Measurements from ENCODE around the gene RNF25.
A peak's percentile ranks its signal among the peaks of the same experiment; 100 is the strongest.

RNF25 gene

GRCh38 chr2:218671097-218671653 lies 627 bp downstream of the RNF25 start:
- no peak for DNase-seq

GRCh38 chr2:218664653-218665052 lies 7.1 kb downstream of the RNF25 start:
- DNase-seq, result no peak

GRCh38 chr2:218663901-218664300 lies 7.9 kb downstream of the RNF25 start:
- DNase-seq, result no peak

GRCh38 chr2:218662827-218663226 lies 9.0 kb downstream of the RNF25 start:
- DNase-seq, result no peak

- no peak for DNase-seq
Observed at GRCh38 chr2:218662377-218662776, 9.4 kb downstream of the RNF25 start.

DNA sequence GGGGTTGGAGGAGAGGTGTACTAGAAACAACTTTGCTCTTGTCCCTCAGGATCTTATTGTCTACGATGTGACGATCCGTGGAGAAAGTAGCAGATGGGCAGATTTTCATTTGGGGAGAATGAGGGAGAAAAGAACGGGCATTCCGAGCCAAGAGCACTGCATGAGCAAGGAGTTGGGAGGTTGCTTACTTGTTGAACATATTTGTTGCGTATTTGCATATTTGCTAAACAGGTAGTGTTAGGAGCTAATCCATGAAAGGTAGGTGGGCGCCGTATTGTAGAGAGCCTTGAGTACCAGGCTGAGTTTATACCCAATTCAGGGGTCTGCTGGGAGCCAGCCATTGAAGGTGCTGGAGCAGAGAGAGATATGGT lies 11.8 kb downstream of the RNF25 start:
- no peak for DNase-seq

DNA sequence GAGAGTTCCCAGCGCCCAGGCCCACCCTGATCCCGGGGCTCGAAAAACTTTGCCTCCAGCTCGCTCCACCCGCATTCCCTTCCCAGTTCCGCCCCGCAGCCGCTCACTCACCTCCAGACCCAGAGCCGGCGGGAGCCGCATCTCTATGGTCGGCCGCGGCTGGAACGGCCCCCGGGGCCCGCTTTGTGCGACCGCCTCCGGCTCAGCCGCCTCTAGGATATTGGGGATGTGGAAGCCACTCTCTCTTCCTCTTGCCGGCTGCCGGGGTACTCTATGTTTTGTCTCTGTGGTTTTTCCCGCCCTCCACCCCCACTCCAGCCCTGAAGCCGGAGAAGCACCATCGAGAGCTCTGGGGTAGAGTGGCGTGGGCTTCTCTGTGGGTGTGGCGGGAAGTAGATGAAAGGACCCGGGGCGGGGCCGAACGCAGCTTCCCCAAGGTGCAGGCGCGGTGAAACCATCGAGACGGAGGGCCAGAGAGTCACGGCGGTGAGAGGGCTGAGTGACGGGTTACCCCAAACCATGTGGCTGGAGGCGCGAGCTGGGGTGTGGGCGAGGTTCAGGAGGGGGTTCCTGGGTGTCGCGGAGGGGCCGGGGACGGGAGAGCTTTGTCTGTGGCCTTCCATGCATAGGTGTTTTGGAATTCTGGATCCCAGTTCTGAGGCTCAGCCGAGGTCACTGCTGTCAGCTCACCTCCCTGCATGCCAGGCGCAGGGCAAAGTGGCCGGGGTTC lies 12.4 kb downstream of the RNF25 start, which contains the start of the genes BCS1L and ZNF142:
Gene BCS1L (plus strand): TSS at position 426 of the 730 bp plus-strand sequence. CDS start 1,305 bp downstream, outside the sequence.
Gene ZNF142 (minus strand): TSS at position 366 of the 730 bp plus-strand sequence. CDS start 3,194 bp downstream, outside the sequence.
- DNase-seq, result peak; percentile 81 to 91 (median 84)

DNA sequence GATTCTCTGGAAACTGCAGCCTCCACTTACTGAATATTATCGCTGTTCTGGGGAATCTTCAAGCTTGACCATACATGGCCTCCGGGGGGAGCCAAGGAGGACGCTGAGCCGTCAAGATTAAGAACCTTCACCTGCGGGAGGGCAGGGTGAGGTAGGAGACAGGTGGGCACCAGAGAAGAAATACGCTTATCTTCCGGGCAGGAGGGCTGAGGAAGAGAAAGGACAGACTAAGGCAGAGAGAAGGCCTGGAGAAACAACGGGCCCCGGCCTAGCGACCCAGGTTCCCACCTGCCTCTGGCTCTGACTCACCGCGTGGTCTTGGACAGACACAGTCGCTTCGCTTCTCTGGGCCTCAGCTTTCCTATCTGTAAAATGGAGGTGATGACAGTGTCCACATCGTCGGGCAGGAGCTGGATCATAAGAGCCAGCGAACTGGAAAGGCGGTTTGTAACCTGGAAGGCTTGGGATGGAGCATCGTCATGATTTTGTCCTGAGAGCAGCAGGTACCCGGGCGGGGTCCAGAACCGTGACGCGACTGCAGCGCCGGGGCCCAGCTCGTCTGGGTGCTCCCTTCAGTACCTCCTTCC lies 13.0 kb downstream of the RNF25 start:
- DNase-seq, result peak in 2 of 6 experiments; percentile 12 to 22

GRCh38 chr2:218655751-218656150 lies 16.1 kb downstream of the RNF25 start:
- DNase-seq, result no peak

DNA sequence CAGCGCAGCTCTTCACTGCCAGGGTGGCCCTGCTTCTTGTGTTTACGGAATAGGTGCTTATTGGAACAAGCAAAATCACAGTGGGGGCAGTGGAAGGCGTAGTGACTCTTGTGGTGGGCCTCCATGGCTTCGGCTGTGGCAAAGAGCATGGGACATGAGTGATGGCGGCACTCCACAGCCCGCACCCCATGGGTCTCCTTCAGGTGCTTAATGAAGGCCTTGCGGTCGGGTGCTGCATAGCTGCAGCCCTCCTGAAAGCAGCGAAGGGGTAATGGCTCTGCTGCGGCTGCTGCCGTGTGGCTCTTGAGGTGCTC lies 23.1 kb downstream of the RNF25 start:
- no peak for DNase-seq

DNA sequence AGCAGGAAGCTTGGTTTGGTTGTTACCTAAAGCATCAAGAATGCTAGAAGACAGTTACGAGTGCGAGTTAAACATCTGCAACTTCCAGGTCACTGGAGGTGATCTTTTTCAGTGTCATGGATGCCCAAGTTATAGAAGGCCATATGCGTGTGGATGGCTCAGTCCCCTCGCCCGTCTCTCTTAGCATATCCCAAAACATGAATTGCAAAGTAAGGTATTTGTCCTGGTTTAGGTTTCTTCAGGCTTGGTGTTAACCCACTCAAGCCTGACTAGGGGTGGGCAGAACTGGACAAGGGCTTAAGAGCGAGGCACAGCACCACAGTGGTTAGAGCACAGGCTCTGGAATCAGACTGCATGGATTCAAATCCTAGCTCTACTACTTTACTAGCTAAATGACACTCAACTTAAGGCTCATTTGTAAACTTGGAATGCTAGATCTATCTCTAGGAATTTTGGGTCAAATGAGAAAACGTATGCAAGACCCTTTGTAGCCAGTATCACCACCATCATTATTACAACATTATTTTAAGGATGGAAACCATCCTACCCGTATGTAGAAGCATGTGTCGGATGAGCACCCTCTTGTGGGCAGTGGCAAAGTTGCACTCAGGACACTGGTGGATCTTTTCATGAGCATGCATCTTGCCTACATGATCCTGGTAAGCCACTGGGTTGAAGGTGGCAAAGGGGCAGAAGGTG lies 23.6 kb downstream of the RNF25 start:
- peak; percentile 3 to 51 (median 15) for DNase-seq

GRCh38 chr2:218645126-218645525 lies 26.7 kb downstream of the RNF25 start:
- DNase-seq, result no peak

DNA sequence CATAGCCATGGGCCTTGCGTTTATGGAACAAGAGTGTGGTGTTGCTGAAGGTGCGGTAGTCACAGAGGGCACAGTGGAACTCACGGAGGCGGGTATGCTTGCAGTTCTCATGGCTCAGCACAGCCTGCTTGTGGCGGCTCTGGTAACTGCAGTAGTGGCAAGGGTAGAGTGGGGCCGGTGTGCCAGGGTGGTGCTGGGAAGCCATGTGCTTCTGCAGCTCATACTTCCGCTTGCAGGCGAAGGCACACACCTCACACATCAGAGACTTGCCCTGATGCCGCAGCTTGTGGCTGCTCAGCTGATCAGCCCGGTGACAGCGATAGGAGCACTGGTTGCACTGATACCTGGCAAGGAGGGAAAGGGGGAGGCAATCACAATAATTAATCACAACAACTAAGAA lies 27.1 kb downstream of the RNF25 start:
- no peak for DNase-seq

GRCh38 chr2:218643751-218644310 lies 28.0 kb downstream of the RNF25 start:
- no peak for DNase-seq

- DNase-seq, result no peak
Observed at GRCh38 chr2:218642786-218643185, 29.0 kb downstream of the RNF25 start.

GRCh38 chr2:218642121-218642656 lies 29.6 kb downstream of the RNF25 start:
- no peak for DNase-seq

- DNase-seq, result no peak
Observed at GRCh38 chr2:218638372-218638771, 33.4 kb downstream of the RNF25 start.

DNA sequence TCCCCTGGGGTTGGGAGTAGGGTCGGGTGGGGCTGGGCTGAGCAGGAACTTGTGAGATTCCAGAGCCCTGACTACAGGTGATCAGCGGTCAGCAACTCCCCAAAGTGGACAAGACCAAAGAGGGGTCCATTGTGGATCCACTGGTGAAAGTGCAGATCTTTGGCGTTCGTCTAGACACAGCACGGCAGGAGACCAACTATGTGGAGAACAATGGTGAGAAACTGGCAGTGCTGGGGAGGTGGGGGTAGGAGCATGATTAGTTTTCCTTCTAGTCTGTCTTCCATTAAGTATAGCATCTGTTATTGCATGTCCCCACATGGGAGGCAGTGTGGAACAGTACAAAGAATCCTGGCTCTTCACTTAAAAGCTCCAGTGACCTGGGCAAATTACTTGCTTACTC lies 36.1 kb downstream of the RNF25 start:
- no peak for DNase-seq

GRCh38 chr2:218631837-218632236 lies 40.0 kb downstream of the RNF25 start:
- no peak for DNase-seq

DNA sequence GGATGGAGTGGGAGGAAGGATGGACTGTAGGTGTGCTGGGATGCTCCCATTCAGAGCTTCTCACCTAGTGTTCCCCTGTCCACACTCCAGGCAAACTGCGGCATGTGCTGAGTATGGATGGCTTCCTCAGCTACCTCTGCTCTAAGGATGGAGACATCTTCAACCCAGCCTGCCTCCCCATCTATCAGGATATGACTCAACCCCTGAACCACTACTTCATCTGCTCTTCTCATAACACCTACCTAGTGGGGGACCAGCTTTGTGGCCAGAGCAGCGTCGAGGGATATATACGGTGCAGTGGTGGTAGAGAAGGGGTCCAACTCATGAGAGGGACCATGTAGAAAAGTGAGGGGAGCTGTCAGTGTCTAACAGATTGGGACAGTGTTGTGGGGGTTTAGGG lies 43.9 kb downstream of the RNF25 start:
- no peak for DNase-seq

DNA sequence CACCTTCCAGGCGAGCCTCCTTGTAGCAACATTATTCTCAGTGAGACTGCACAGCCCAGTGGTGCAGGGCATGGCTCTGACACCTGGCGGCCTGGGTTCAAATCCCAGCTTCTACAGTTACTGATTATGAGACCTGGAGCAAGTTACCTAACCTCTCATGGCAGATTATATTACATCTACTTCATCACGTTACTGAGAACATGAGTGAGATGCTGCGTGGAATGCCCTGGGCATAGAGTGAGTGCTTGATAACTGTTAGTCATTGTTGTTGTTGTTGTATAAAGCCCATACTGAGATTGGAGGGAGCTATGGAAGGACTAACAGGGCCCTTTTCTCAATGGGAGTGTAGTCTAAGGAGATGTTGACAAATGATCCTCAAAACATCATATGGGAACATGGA lies 45.4 kb downstream of the RNF25 start:
- no peak for DNase-seq

DNA sequence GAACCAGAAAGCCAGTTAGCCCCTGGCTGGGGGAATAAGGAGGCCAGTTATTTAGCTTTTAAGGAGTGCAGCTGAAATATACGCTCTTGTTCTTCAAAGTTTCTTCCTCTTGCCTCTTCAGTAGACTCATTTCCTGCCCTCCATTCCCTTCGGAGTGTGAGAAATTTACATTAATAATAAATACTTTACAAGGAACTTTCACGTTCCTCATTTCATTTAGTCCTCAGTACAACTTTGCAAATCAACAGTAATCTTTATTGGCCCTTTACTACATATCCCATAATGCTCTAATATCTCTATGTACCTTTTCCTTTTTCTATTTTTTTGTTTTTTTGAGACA lies 48.5 kb downstream of the RNF25 start:
- DNase-seq, result no peak
